Stimulated activated CD8-positive, alpha-beta memory T cell treated with anti-CD3 and anti-CD28 coated beads, Interleukin-7, amount 100 ng/mL, for 24 hours (primary cell): ENCODE results near the gene MERTK.
"Not testable (repeated sequence)": the region's sequence is repeated elsewhere in the genome, so short reads cannot be mapped to it uniquely, and the experiment has no call there.

Experiments
- DNase-seq: peaks from one replicate; pipeline ENCODE4 v3.0.0-alpha.2; 2020; ENCODE audit warnings: low read depth

The MERTK gene

DNA sequence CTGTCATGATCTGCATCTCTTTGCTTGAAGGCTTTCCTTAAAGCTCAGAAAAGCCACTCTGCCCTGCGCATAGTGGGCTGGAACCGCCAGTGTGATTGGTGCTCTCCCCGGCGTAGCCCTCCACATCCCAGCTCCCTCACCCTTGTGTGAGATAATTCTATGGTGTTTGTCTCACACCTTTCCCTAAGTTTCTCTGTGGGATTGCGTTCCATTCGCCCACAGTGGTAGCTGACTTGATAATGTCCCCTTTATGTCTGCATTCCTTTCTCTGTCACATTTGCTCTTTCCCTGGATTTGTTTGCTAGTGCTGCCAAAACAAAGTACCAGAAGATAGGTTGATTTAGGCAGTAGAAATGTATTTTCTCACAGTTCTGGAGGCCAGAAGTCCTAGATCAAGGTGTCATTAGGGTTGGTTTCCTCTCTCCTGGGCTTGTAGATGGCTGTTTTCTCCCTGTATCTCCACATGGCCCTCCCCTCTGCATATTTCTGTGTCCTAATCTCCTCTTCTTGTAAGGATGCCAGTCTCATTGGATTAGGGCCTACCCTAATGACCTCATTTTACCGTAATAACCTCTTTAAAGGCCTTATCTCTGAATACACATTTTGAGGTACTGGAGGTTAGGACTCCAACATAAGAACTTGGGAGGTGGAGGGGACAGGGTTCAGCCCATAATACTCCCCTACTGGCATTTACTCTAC lies 149.3 kb downstream of the MERTK start:
- DNase-seq = no peak

DNA sequence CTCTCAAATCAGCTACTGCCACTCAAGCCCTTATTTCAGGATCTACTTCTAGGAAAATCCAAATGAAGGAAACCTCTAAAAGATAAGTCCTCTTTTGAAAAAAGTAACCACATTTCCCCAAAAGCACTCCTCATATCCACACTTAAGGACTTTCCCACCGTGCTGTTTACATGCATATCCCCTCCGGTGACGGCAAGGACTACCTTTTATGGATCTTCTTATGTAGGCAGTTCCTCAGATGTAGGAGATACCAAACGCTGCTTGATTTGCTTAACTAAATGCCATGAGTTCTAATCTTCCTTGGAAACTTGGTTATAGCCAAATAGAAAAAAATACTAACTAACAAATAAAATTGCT lies 149.8 kb downstream of the MERTK start:
- DNase-seq = no peak

DNA sequence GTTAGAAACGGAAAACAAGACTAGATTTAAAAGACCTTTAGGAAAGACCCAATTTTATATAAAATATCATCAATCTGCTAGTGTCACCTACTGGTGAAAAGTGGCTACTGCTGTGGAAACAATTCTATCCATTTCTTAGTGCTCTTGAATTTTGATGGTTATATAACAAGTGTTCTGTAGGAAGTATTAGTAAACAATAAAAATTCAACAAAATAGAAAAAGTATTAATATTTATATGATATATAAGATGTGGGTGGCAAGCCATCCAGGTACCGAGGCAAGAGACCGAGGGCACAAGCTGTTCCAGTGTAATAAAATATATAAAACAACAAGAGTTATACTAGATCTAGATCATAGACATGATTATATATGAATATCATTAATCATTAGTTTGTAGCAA lies 150.5 kb downstream of the MERTK start:
- DNase-seq = no peak

DNA sequence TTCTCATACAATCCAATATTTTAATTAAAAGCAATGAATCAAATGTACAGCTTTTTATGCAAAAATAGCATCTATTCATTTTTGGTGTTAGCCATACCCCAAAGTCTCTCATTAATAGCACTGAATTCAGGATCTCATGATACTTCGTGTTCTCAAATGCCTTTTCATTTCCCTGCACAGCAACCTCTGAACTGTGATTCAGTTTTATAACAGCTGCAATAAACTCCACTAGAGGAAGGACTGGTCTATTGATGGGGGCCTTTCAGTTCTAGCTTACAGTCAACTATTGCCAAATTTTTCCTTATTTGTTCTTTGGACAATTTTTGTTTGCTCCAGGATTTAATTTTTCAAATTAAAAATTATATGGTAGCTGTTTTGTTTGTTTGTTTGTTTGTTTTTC lies 151.9 kb downstream of the MERTK start:
- DNase-seq = no peak

DNA sequence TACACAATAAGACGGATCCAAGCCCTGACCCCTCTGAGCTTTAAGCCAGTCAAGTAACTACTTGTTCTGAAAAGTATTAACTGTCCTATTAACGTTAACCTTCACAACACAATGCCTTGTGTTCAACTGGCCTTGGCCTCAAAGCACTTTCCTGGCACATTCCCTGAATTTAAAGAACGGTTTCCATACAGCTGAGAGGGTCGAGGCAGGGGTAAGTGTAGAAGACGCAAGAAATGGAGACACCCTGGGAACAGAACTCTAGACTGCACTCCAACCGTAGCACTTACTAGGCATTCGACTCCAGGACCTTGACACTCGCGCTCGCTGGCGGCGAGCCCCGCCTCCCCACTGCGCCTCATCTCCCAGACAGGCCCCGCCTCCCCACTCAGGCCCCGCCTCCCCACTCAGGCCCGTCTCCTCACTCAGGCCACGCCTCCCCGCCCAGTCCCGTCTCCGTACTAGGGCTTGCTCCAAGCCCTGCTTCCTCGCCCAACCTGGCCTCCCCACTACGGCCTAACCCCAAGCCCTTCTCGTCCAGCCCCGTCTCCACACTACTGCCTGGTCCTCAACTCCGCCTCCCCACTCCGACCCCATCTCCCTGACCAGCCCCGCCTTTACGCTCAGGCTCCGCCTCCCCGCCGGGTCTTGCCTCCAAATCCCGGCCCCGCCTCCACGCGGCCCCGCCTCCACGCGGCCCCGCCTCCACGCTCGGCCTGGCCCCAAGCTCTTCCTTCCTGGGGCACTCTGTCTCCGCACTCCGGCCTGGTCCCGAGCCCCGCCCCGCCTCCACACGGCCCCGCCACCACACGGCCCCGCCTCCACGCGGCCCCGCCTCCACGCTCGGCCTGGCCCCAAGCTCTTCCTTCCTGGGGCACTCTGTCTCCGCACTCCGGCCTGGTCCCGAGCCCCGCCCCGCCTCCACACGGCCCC lies 155.8 kb downstream of the MERTK start:
- DNase-seq = peak; percentile 96

DNA sequence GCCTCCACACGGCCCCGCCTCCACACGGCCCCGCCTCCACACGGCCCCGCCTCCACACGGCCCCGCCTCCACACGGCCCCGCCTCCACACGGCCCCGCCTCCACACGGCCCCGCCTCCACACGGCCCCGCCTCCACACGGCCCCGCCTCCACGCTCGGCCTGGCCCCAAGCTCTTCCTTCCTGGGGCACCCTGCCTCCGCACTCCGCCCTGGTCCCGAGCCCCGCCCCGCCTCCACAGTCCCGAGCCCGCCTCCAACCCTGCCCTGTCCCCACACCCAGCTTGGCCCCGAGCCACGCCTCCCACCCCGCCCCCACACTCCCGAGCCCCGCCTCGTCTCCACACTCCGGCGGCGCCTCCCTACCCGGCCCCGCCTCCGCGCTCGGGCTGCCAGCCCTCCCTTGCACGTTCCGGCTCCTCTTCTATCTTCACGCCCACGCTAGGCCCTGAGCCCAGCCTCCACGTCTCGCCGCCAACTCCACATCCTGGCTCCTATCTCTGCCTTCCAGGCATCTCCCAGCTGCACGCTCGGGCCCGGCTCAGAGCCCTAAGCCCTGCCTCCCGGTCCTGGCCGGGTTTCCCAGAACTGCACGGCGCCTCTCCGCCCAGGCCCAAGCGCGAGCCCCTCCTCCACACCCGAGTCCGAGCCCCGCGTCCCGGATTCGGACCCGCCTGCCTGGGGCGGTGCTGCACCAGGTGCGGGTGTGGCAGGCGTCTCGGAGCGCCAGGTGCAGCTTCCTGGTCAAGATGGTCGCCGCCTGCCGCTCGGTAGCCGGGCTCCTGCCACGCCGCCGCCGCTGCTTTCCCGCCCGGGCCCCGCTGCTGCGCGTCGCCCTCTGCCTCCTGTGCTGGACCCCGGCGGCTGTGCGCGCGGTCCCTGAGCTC lies 156.7 kb downstream of the MERTK start, which contains the start of gene TMEM87B:
TSS of gene TMEM87B (plus strand) at position 423 of the 883 bp plus-strand sequence. CDS start at position 746, 323 bp downstream.
- peak; percentile 94 for DNase-seq

DNA sequence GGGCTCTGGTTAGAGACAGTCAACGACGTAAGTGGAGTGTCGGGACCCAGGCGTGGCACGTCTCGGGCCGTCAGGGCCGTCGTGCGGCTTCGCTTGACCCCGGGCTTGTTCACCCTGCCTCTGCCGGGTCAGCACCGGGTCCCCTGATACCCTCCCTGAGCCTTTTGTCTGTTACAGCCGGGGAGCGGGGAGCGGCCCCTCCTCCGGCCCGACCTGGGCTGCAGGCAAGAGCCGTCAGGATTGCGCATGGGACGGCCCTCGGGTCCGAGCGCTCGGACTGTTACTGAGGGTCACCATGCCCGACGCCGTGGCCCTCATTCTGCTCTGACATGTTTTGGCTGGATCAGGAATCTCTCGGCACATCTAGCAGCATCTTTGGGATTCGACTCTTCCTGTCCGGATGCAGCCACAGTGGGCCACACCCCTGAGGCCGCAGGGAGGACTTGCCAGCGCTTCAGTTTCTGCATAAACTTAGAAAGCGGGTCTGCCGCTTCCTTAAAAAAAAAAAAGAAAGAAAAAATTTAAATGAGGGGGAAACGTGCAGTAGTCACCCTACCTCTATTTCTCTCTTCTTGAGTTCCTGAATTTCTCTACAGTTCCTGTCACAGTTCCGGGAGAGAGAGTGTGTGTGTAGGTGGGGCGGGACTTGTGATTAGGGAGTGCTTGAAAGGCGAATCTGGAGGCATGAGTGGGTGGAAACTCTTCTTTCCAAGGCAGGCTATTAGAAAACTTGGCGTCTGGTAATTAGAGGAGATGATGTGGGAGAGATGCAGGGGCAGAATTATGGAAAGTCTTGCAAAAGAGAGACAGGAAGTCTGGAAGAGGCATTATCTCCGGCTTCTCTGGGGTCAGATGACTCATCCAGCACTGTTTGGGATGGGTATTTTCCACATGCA lies 157.6 kb downstream of the MERTK start:
- no peak for DNase-seq

DNA sequence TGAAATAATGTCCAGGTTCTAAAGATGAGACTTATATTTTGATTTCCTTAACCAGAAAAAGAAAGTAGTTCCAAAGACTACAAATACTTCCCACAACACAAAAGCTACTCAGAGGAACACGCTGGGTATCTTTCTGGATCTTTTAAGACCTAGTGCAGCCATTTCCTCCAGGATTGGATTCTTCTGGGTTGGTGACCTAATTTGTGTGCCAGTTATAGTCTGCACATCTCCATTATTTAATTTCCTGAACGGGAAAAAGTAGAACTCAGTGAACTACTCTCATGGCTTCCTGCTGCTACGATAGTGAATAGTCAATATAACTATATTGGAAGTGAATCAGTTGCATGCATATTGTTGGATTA lies 158.2 kb downstream of the MERTK start:
- DNase-seq = no peak

DNA sequence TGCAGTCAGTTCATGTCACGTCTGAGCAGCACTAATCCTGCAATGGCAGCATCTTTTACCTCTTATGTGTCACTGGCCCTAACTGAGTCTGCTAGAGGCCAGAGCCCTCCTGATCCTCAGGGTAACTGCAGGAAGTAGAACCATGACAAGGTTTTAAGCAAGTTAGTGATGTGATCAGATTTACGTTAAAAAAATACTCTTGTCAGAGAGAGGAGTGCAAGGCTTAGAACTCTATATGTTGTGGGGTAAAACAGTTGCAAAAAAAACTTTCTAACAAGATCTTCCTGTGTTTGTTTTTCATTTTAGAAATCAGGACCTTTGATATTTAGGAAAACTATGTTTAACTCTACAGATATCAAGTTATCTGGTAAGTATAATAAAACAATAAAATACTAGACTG lies 161.3 kb downstream of the MERTK start:
- no peak for DNase-seq

DNA sequence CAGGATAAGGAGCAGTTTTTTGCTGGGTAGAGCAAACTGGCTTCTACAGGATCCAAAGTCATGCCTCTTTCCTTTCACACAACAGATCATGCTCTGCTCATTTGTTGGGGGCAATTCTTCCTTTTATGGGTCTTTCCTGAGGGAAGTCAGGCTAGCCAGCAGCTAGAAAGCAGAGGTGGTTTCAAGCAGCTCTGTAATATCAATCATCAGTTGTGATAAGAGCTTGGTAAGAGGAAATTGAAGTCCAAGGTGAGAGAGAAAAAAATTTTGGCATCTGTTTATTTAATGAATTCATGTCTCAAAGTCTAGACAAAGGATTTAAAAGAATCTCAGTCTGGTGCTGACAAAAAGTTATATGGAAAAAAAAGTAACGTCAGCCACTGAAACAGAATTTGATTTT lies 162.9 kb downstream of the MERTK start:
- no peak for DNase-seq

DNA sequence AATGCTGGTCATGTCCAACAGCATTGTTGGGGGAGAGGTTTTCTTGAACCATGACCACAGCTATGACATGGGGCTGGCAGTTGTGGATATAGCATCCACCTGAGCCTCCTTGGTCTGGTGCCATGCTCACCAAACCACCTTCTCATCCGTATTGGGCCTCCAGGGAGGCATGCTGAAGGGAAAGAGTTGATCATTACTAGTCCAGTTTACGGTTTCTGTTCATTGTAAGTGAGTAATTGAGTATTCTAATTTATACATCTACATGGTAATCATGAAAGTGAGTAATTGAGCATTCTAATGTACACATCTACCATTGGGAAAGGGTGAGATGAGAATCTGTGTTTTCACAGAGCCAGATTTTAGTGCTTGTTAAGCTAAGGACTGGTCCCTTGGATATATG lies 163.4 kb downstream of the MERTK start:
- DNase-seq = no peak

DNA sequence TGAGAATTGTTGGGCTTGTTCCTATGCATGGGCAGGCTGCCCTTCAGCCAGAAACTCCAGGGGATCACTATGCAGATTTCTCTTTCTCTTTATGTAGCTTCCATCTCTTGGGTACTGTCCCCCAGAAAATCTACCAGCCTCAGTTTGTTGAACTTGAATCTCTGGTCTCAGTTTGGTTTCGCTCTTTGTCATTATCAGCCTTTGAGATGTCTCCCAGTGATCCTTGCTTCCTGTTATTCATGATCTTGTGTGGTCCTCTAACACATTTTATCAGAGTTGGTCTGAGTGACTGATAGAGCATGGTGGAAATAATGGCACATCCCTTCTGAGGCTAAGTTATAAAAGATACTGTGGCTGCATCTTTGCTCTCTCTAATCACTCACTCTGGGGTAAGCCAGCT lies 164.5 kb downstream of the MERTK start:
- DNase-seq = no peak

DNA sequence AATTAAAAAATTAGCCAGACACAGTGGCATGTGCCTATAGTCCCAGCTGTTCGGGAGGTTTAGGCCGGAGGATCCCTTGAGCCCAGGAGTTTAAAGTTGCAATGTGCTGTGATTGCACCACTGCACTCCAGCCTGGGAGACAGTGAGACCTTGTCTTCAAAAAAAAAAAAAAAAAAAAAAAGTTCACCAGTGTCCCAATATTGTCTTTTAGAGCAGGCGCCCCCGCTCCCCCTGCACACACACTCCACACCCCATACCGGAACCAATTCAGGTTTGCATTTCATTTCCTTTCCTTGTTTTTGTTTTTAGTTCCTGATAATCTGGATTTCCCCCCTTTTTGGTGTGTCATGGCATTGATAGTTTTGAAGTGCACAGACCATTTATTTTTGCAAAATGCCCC lies 167.1 kb downstream of the MERTK start:
- no peak for DNase-seq

DNA sequence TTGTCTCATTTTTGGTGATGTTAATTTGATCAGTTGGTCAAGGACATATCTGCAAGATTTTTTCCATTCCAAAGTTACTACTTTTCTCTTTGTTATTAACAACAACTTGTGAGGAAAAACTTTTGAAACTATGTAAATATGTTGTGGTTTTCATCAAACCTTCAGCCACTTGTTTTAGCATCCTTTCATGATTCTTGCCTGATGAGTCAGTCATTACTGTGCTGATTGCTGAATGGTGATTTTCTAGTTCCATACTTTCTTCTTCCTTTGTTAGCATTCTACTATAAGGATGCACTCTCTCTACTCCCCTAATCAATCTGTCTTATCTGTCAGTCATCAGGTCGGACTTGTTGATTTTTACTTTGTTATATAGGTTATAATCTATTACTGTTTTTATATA lies 167.6 kb downstream of the MERTK start:
- DNase-seq = no peak

DNA sequence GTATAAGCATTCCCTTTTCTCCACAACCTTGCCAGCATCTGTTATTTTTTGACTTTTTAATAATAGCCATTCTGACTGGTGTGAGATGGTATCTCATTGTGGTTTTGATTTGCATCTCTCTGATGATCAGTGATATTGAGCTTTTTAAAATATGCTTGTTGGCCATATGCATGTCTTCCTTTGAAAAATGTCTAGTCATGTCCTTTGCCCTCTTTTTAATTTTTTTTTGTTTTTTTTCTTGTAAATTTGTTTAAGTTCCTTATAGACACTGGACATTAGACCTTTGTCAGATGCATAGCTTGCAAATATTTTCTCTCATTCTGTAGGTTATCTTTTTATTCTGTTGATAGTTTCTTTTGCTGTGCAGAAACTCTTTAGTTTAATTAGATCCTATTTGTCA lies 171.4 kb downstream of the MERTK start:
- not testable (repeated sequence) for DNase-seq

DNA sequence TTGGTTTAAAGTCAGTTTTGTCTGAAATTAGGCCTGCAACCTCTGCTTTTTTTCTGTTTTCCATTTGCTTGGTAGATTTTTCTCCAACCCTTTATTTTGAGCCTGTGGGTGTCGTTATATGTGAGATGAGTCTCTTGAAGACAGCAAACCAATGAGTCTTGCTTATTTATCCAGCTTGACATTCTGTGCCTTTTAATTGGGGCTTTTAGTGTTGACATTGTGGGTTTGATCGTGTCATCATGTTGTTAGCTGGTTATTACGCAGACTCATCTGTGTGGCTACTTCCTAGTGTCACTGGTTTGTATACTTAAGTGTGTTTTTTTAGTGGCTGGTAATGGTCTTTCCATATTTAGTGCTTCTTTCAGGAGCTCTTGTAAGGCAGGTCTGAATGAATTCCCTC lies 175.5 kb downstream of the MERTK start:
- no peak for DNase-seq

DNA sequence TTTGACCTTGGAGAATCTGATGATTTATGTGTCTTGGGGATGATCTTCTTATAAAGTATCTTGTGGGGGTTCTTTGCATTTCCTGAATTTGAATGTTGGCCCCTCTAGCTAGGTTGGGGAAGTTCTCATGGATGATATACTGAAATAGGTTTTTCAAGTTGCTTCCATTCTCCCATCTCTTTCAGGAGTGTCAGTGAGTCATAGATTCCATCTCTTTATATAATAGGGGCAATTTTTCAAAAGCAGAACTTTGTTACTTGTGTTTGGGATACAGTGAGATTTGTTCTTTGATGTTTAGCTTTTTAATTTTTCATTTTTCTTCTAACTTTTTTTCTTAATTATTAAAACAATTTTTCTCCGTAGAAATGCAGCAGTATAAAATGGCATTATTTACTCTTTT lies 176.1 kb downstream of the MERTK start:
- DNase-seq = no peak

DNA sequence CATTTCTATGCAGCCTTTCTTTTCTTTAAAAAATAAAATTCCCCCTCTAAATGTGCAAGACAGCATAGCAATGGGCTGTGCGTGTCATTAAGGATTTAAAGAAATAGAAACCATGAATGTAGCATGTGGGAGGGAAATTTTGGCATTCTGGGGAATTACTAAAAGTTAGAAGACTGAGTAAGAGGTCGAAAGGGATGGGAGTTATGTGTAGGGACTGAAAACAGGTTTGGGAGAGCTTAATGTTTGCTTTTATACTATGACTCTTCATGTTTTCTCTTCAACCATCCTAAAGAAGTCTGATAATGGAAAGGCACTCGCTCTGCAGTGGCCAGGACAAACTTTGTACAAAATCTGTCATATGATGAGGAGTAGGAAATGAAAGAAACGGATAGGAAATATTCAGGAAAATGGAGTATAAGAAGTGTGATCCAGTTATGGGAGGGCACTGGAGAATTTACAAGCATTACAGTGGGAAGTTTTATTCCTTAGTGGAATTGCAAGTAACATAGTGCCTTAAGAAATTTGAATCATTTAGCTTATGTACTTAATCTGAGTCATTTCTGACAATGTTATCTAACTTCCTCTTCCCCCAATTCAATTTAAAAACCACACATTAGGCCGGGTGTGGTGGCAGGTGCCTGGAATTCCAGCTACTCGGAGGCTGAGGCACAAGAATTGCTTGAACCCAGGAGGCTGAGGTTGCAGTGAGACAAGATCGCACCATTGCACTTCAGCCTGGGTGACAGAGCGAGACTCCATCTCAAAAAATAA lies 177.3 kb downstream of the MERTK start:
- no peak for DNase-seq

DNA sequence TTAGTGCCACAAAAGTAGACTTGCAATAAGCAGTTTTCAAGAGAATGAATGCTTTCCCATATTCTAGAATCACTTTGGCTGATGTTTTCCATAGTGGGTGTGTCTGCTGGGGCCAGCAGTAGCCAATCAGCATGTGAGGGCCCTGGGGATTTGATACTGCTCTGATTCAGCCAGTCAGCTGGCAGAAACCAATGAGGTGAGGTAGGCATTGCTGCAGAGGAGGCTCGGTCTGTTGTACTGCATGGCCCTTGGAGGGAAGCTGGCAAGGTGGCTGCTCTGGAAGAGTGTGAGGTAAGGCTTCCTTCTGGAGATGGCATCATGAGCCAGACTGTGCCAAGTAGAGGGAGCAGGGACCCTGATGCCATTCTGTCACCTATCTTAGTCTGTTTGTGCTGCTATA lies 179.4 kb downstream of the MERTK start:
- no peak for DNase-seq
